ENCODE data around the gene LCN10.
A peak's percentile ranks its signal among the peaks of the same experiment; 100 is the strongest.
"Not testable (repeated sequence)": the region's sequence is repeated elsewhere in the genome, so short reads cannot be mapped to it uniquely, and the experiment has no call there.

The LCN10 gene

GRCh38 chr9:136771907-136772415 lies 29.2 kb upstream of the LCN10 start:
- no peak for DNase-seq

GRCh38 chr9:136769710-136770191 lies 27.0 kb upstream of the LCN10 start:
- DNase-seq = no peak

- DNase-seq = not testable (repeated sequence)
Measured at GRCh38 chr9:136766410-136767120, 23.8 kb upstream of the LCN10 start.

GRCh38 chr9:136765745-136766409 lies 23.1 kb upstream of the LCN10 start:
- not testable (repeated sequence) for DNase-seq

- DNase-seq = no peak
Measured at GRCh38 chr9:136765041-136765440, 22.3 kb upstream of the LCN10 start.

- DNase-seq = no peak
Measured at GRCh38 chr9:136764301-136764891, 21.7 kb upstream of the LCN10 start, which contains the start of gene LCN15. Gene LCN15, minus strand, starts transcription at chr9:136764518. Its CDS starts 30 bp downstream, at chr9:136764488.

- DNase-seq = no peak
Measured at GRCh38 chr9:136763649-136764035, 20.9 kb upstream of the LCN10 start.

- DNase-seq = peak; percentile 17
Measured at GRCh38 chr9:136762915-136763648, 20.3 kb upstream of the LCN10 start.

GRCh38 chr9:136762221-136762691 lies 19.5 kb upstream of the LCN10 start:
- DNase-seq = no peak

- DNase-seq = no peak
Measured at GRCh38 chr9:136761545-136761981, 18.8 kb upstream of the LCN10 start.

GRCh38 chr9:136760834-136761544 lies 18.2 kb upstream of the LCN10 start:
- DNase-seq = peak; percentile 43

GRCh38 chr9:136760424-136760823 lies 17.7 kb upstream of the LCN10 start:
- DNase-seq = no peak

- DNase-seq = no peak
Measured at GRCh38 chr9:136759436-136760325, 16.9 kb upstream of the LCN10 start.

GRCh38 chr9:136759001-136759400 lies 16.3 kb upstream of the LCN10 start:
- no peak for DNase-seq

GRCh38 chr9:136757751-136758140 lies 15.0 kb upstream of the LCN10 start:
- DNase-seq = no peak

- DNase-seq = no peak
Measured at GRCh38 chr9:136757328-136757727, 14.6 kb upstream of the LCN10 start.

GRCh38 chr9:136756836-136757235 lies 14.1 kb upstream of the LCN10 start:
- DNase-seq = no peak

- DNase-seq = no peak
Measured at GRCh38 chr9:136756134-136756438, 13.3 kb upstream of the LCN10 start.

- not testable (repeated sequence) for DNase-seq
Measured at GRCh38 chr9:136755302-136756133, 12.8 kb upstream of the LCN10 start.

- no peak for DNase-seq
Measured at GRCh38 chr9:136754626-136755301, 12.0 kb upstream of the LCN10 start.
